Measurements from ENCODE around the gene ZBTB24. TPM values are rescaled to one million over a fixed set of nuclear protein-coding genes. Genes with fewer than 3 reads are reported as not detected.

ZBTB24 gene
- total RNA-seq, 1 donor from 2014 or later = 6.4 TPM

GRCh38 chr6:109515781-109516409 lies 32.9 kb upstream of the ZBTB24 start:
- Mint-ChIP-seq H3K27me3 (ENCODE audit: unreplicated experiment) (no peaks in the 10 kb centered on the region), H3K4me1 (ENCODE audit: low read depth, unreplicated experiment) (no peaks in the 10 kb centered on the region), H3K36me3 (ENCODE audit: unreplicated experiment) (no peaks in the 10 kb centered on the region), H3K4me3 (ENCODE audit: unreplicated experiment) (no peak overlapping the region), H3K9me3 (ENCODE audit: unreplicated experiment) (no peaks in the 10 kb centered on the region), H3K27ac (ENCODE audit: unreplicated experiment) (no peak overlapping the region)
- TF ChIP-seq CTCF (IDR thresholded peaks at IDR 0.05; ENCODE audit: partially characterized antibody, unreplicated experiment) = no peak
- no peak for DNase-seq

DNA sequence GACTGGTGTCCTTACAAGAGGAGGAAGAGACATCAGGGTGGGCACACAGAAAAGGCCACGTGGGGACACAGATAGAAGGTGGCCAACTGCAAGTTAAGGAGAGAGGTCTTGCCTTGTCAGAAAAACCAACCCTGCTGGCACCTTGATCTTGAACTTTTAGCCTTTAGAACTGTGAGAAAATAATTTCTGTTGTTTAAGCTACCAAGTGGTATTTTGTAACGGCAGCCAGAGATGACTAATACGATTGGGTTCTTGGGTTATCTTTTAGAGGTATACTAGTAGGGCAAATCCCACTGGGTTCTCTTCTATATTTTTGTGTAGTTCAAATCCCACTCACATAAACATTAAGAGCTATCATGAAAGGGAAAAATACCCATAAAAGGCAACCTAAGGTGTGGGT lies 31.9 kb upstream of the ZBTB24 start:
- Mint-ChIP-seq H3K4me1 (ENCODE audit: low read depth, unreplicated experiment) (no peaks in the 10 kb centered on the region), H3K36me3 (ENCODE audit: unreplicated experiment) (no peaks in the 10 kb centered on the region), H3K27me3 (ENCODE audit: unreplicated experiment) (no peaks in the 10 kb centered on the region), H3K4me3 (ENCODE audit: unreplicated experiment) (no peak overlapping the region), H3K27ac (ENCODE audit: unreplicated experiment) (no peak overlapping the region), H3K9me3 (ENCODE audit: unreplicated experiment) (peaks cover 2% of the 10 kb centered on the region)
- TF ChIP-seq CTCF (IDR thresholded peaks at IDR 0.05; ENCODE audit: partially characterized antibody, unreplicated experiment) = no peak
- no peak for DNase-seq

GRCh38 chr6:109513571-109514071 lies 30.6 kb upstream of the ZBTB24 start:
- H3K9me3 Mint-ChIP-seq (ENCODE audit: unreplicated experiment) = peaks cover 2% of the 10 kb centered on the region
- TF ChIP-seq CTCF (IDR thresholded peaks at IDR 0.05; ENCODE audit: partially characterized antibody, unreplicated experiment) = no peak
- H3K27ac Mint-ChIP-seq (ENCODE audit: unreplicated experiment) = no peak overlapping the region
- no peak overlapping the region for H3K4me3 Mint-ChIP-seq (ENCODE audit: unreplicated experiment)
- H3K4me1 Mint-ChIP-seq (ENCODE audit: low read depth, unreplicated experiment) = no peaks in the 10 kb centered on the region
- no peaks in the 10 kb centered on the region for H3K36me3 Mint-ChIP-seq (ENCODE audit: unreplicated experiment)
- H3K27me3 Mint-ChIP-seq (ENCODE audit: unreplicated experiment) = no peaks in the 10 kb centered on the region
- DNase-seq = no peak

- H3K36me3 Mint-ChIP-seq (ENCODE audit: unreplicated experiment) = no peaks in the 10 kb centered on the region
- peaks cover 2% of the 10 kb centered on the region for H3K9me3 Mint-ChIP-seq (ENCODE audit: unreplicated experiment)
- no peak for DNase-seq
- H3K27me3 Mint-ChIP-seq (ENCODE audit: unreplicated experiment) = no peaks in the 10 kb centered on the region
- H3K27ac Mint-ChIP-seq (ENCODE audit: unreplicated experiment) = no peak overlapping the region
- no peak overlapping the region for H3K4me3 Mint-ChIP-seq (ENCODE audit: unreplicated experiment)
- no peaks in the 10 kb centered on the region for H3K4me1 Mint-ChIP-seq (ENCODE audit: low read depth, unreplicated experiment)
- TF ChIP-seq CTCF (IDR thresholded peaks at IDR 0.05; ENCODE audit: partially characterized antibody, unreplicated experiment) = no peak
Measured at GRCh38 chr6:109512271-109512817, 29.3 kb upstream of the ZBTB24 start.

DNA sequence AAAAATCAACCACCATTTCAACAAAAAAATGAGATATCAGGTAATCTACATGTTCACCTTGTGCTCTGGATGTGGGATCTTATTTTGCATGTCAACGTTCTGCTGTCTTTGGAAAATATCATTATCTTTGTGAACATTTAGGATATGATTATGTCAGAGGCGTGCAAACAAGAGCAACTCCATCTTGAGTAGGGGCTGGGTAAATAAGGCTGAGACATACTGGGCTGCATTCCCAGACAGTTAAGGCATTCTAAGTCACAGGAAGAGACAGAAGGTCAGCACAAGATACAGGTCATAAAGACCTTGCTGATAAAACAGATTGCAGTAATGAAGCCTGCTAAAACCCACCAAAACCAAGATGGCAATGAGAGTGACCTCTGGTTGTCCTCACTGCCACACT lies 28.8 kb upstream of the ZBTB24 start:
- Mint-ChIP-seq H3K36me3 (ENCODE audit: unreplicated experiment) (no peaks in the 10 kb centered on the region), H3K9me3 (ENCODE audit: unreplicated experiment) (peaks cover 2% of the 10 kb centered on the region), H3K4me3 (ENCODE audit: unreplicated experiment) (no peak overlapping the region), H3K4me1 (ENCODE audit: low read depth, unreplicated experiment) (no peaks in the 10 kb centered on the region), H3K27ac (ENCODE audit: unreplicated experiment) (no peak overlapping the region), H3K27me3 (ENCODE audit: unreplicated experiment) (no peaks in the 10 kb centered on the region)
- no peak for DNase-seq
- TF ChIP-seq CTCF (IDR thresholded peaks at IDR 0.05; ENCODE audit: partially characterized antibody, unreplicated experiment) = no peak
